ENCODE results near the gene HAL.

Gene HAL

DNA sequence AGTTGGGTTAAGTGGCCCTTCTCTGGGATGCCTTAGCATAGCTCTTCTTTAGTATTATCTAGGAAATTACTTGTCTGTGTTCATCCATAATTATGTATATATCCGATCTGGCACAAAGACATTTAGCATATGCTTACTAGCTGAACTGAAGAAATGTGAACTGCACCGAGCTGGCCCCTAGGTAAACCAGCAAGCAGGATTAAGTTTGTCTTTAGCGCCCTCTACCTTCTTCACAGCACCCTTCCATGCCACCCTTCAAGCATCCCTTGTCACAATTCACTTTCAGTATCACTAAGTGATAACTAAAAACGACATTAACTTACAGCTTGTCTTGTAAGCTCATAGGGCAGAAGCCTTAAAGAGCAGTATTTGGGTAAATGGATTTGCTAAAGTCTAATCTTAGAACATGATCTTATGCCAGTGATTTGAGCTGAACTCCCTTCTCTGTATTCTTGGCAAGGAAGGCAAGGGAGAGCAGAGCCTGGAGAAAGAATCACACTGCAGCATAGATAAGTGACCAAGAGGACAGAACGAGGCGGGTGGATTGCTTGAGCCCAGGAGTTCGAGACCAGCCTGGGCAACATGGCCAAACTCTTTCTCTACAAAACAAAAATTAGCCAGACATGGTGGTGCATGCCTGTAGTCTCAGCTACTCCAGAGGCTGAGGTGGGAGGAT, 2.6 kb upstream of the HAL start:
- no peak for TF ChIP-seq JUND (IDR thresholded peaks at IDR 0.05; ENCODE audit: low read depth)
- DNase-seq (ENCODE audit: low read depth in 1 of 2, low spot score in 1 of 2): peak; percentile 67 to 81
- in situ Hi-C loops (cut with HindIII; ENCODE audit: low pct_unique_long_range_greater_than_20kb, low sequenced_read_pairs): no loop called here

DNA sequence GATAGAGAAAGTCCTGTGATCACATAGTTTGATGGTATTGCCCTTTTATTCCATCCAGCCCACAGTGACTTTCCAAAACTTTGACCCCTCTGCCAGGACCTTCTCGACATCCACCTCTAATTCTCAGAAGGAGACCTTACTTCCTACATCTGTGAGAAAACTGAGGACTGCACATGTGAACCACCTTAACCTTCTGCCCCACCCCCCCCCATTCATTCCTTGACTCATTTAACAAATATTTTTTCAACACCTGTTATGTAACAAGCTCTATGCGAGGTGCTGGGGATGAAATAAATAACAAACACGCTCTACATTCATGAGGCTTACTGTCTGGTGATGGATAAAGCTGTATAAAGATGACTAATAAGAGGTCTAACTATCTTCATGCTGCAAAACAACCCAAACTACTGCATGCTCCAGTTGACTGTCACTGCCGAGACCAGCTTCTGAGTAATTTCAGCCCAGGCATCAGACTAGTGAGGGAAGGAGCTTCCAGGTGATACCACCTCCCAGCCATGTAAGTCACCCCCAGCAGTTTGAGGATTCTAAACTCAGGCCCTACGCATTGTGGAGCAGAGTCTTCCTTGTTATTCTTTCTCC, 1.9 kb upstream of the HAL start:
- no peak for DNase-seq (ENCODE audit: low read depth in 1 of 2, low spot score in 1 of 2)
- TF ChIP-seq JUND (IDR thresholded peaks at IDR 0.05; ENCODE audit: low read depth): no peak
- in situ Hi-C loops (cut with HindIII; ENCODE audit: low pct_unique_long_range_greater_than_20kb, low sequenced_read_pairs): no loop called here

DNA sequence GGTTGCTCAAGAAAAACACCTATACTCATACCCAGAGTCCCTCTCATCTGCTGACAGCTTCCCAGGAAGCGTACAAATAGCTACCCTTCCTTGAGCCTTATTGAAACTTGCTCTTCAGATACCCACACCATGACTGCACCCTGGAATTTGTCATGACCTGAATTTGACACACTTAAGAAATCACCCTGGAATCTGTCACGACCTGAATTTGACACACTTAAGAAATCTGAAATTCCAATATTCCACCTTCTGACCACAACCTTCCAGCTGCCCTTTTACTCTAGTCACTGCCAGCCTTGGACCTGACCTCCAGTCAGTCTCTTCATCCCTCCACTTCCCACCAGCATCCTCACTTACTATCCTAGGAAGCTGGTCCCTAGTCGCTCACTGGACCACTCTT, 1.1 kb upstream of the HAL start:
- in situ Hi-C loops (cut with HindIII; ENCODE audit: low pct_unique_long_range_greater_than_20kb, low sequenced_read_pairs): no loop called here
- no peak for TF ChIP-seq JUND (IDR thresholded peaks at IDR 0.05; ENCODE audit: low read depth)
- DNase-seq (ENCODE audit: low read depth in 1 of 2, low spot score in 1 of 2): no peak

DNA sequence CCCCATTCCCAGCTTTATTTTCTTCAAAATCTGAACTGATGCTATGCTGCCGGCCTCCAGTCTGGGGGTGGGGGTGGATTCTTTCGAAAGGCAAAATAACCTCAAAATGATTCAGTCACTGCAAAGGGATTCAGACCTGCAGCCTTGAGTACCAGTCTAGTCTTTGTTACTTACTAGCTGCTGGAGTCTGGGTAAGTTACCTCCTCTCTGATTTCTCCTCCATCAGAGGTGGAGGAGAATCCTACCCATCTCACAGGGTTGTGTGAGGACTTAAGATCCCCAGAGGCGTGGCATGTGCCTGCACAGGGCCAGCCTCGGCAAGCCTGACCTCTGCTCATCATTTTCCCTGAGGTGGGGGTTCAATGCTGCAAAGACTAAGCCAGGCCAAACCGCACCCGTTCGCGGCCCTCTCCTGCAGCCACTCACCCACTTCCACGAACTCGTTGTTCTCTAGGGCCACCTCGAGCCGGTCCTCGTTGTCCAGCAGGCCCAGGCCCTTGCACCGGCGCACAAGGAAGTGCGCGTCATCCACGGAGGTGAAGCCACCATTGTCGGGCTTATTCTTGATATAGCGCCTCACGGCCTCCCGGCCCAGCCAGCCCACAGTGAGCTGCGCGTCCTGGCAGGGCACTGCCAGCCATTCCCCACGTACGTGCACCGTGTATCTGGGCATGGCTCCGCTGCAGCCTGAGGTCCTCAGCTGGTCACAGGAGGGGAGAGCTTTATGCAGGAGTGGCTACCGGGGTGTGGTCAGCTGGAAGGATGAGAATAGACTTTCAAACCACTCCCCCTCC, 709 bp downstream of the HAL start:
- TF ChIP-seq JUND (IDR thresholded peaks at IDR 0.05; ENCODE audit: low read depth): no peak
- DNase-seq (ENCODE audit: low read depth in 1 of 2, low spot score in 1 of 2): no peak
- in situ Hi-C loops (cut with HindIII; ENCODE audit: low pct_unique_long_range_greater_than_20kb, low sequenced_read_pairs): no loop called here

DNA sequence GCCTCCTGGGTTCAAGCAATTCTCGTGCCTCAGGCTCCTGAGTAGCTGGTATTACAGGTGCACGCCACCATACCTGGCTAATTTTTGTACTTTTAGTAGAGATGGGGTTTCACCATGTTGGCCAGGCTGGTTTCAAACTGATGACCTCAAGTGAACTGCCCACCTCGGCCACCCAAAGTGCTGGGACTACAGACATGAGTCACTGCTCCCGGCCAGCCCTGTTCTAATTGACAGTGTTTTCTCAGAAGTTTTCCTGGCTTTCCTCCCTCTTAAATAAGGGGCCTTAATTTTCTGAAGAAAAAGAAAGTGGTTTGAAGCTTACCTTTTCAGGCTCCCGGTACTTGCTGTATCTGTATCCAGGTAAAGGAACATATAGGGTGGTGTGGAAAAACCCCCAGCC, 1.7 kb downstream of the HAL start:
- in situ Hi-C loops (cut with HindIII; ENCODE audit: low pct_unique_long_range_greater_than_20kb, low sequenced_read_pairs): no loop called here
- TF ChIP-seq JUND (IDR thresholded peaks at IDR 0.05; ENCODE audit: low read depth): no peak
- DNase-seq (ENCODE audit: low read depth in 1 of 2, low spot score in 1 of 2): no peak

DNA sequence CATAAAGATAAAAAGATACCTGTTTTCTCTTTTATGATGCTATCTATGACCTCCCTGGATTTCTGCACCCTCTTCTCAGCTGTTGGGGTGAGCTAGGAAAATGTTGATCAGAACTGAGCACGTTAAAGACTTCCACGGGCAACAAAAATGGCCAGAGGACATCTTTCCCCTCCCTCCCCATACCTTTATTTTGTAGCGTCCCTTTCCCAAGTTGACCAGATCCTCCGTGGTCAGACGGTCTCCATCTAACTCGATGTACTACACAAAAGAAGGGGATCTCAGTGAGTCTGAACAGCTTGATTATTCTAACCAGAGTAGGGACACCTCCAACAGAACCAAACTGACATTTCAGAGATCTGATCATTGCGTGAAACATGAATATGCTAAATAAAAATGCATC, 2.2 kb downstream of the HAL start:
- DNase-seq (ENCODE audit: low read depth in 1 of 2, low spot score in 1 of 2): no peak
- TF ChIP-seq JUND (IDR thresholded peaks at IDR 0.05; ENCODE audit: low read depth): no peak
- in situ Hi-C loops (cut with HindIII; ENCODE audit: low pct_unique_long_range_greater_than_20kb, low sequenced_read_pairs): no loop called here

DNA sequence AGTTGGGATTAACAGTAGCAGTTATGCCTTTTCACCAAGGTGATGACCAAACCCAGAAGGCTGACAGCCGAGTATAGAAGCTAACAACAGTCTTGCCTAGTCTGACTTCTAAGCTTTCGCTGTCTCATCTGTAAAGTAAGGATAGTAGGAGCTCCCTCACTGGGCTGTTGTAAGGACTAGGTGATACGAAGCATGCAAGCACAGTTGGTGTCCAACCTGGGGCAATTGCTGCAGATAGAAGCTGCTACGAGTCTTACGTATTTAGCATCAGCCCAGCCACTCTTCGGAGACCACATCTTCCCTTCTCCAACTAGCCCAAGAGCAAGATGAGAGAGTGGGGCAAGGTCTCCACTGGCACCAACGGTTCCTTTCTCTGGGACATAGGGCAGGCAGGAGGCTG, 6.0 kb downstream of the HAL start:
- no peak for TF ChIP-seq JUND (IDR thresholded peaks at IDR 0.05; ENCODE audit: low read depth)
- no peak for DNase-seq (ENCODE audit: low read depth in 1 of 2, low spot score in 1 of 2)
- in situ Hi-C loops (cut with HindIII; ENCODE audit: low pct_unique_long_range_greater_than_20kb, low sequenced_read_pairs): no loop called here

DNA sequence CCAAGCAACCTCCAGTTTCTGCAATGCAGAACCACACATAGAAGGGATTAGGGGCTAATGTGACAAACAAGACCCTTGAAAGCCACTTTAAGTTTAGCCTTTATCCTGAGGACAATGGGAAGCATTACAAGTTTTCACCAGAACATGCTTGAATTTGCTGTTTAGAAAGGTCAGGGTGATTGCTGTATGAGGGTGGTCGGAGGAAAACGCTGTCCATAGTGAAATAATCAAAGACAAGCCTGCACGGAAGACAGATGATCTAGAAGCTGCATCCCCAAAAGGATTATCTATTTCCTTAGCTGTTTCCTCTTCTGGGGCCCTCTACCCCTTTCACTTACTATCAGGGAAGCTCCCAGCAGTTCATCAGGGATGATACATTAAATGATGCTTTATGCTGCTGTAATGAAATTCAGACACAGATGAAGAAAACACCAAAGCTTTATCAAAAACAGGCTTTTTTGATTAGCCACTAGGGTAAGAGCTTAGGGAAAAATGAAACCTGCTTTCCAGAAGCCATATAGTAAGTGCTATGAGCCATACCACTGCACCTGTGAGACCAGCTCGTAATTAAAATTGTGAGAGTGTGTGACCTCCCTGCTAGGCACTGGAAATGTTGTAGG, 6.5 kb downstream of the HAL start:
- DNase-seq (ENCODE audit: low read depth in 1 of 2, low spot score in 1 of 2): no peak
- TF ChIP-seq JUND (IDR thresholded peaks at IDR 0.05; ENCODE audit: low read depth): no peak
- in situ Hi-C loops (cut with HindIII; ENCODE audit: low pct_unique_long_range_greater_than_20kb, low sequenced_read_pairs): no loop called here

DNA sequence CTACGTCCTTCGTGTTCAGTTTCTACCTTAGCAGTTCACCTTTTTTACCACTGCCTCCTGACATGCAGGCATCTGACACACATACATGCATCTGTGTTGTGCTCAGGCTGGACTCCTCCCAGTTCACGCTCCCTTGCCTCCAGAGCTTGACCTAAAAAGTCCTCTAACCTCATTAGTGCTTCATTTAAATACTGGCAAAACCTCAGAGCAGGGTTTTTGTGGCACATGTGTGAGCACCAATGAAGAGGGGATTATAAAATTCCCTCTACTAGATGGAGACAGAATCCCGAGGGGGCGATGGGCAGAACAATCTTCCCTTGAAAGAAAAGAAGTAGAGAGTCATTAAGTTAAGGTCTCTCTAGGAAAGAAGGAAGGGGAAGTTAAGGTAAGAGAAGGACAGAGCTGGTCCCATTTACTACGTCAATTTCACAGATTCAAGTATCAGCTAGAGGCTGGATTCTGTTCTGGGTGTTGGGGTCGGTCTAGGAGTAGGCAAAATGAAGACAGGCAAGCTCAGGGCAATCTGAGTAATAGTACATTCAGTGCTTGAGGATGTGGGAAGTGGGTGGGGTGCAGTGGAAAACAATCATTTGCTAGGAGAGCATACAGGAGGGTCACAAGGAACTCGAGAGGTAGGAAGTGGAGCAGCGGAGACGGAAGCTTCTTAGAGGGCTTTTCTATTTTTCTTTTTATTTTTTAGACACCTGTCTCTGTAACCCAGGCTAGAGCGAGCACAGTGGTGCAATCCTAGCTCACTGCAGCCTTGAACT, 7.5 kb downstream of the HAL start:
- in situ Hi-C loops (cut with HindIII; ENCODE audit: low pct_unique_long_range_greater_than_20kb, low sequenced_read_pairs): no loop called here
- no peak for DNase-seq (ENCODE audit: low read depth in 1 of 2, low spot score in 1 of 2)
- no peak for TF ChIP-seq JUND (IDR thresholded peaks at IDR 0.05; ENCODE audit: low read depth)

DNA sequence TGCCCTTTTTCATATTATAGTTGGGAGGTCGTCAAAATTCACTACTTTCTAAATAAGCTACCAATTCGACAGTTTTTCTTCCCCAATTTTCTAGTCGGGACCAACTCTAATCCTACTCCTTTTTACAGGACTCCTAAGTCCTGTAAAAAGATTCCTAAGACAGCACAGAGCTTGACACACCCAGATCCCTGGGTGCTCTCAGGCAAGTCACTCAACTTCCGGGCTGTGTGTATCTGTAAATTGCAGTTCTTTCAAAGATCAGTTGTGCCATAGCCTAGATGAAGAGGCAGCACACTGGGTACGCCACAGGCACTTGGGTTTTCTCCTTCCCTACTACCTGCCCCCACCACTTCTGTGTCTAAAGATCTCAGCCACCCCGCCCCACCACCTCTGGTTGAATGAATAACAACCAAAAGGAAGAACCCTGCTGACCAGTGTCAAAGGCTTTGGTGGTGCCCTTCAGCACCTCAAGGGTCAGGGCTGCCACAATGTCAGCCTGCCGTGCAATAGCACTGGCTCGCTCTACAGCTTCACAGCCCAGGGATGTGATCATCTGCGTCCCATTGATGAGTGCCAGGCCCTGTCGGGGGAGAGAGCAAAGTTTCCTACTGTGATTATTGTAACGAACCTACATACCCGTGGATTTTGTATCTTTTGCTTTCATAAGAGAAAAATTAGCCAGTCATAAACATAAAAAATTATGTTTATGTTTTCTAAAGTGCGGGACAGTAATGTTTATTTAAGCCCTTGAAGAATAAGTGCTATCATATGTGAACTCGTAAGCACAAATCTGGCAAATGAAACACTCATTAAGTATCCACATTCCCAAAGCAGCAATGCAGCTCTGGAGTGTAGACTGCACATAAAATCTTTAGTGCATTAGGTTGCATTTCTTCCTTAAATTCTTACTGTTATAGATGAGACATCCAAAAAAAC, 9.2 kb downstream of the HAL start:
- in situ Hi-C loops (cut with HindIII; ENCODE audit: low pct_unique_long_range_greater_than_20kb, low sequenced_read_pairs): no loop called here
- TF ChIP-seq JUND (IDR thresholded peaks at IDR 0.05; ENCODE audit: low read depth): no peak
- DNase-seq (ENCODE audit: low read depth in 1 of 2, low spot score in 1 of 2): no peak

DNA sequence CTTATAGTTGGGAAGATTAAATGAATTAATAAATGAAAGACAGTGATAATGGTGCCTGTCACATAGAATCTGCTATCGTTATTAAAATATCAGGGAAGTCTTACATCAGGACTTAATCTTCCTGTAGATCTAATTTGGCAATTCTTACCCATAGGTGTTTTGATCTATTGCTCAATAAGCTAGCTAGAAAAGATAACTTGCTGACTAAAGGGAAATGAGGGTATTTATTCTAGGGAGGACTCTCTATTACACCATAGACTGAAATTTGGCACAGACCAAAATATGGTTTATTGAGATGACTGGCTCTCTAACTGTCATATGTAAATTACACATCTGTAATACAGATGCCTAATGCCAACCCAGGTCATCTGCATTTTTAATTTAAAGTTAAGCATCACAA, 11.5 kb downstream of the HAL start:
- DNase-seq (ENCODE audit: low read depth in 1 of 2, low spot score in 1 of 2): no peak
- in situ Hi-C loops (cut with HindIII; ENCODE audit: low pct_unique_long_range_greater_than_20kb, low sequenced_read_pairs): no loop called here
- no peak for TF ChIP-seq JUND (IDR thresholded peaks at IDR 0.05; ENCODE audit: low read depth)

All from T47D (cell line).